CD4-positive, alpha-beta memory T cell (primary cell): Measurements from ENCODE around the gene NPLOC4. TPM values are rescaled to one million over a fixed set of nuclear protein-coding genes. Genes with fewer than 3 reads are reported as not detected.

Source experiments
- CTCF ChIA-PET: fragments of 350-600 bp; sonication (Branson Sonifier 250); formaldehyde crosslinking; loops from one replicate; lab custom pipeline; 2021; ENCODE audit warnings: inconsistent platforms; ENCODE audit not compliant: partially characterized antibody; lab: Charles Lee
- POLR2A ChIA-PET: fragments of 350-600 bp; sonication (Branson Sonifier 250); formaldehyde crosslinking; loops from one replicate; lab custom pipeline; 2021; ENCODE audit not compliant: partially characterized antibody; lab: Charles Lee
- DNase-seq, 5 donors: peaks; one replicate each; pipeline versions ENCODE4 v3.0.0 to v3.0.0-alpha.2; 2020 to 2022; ENCODE audit warnings: mixed read lengths in 1 of 5
- H3K27ac ChIP-seq: one replicate; pipeline ENCODE4 v1.7.0; 2013; ENCODE audit warnings: low read depth, low read length
- H3K27me3 ChIP-seq: 2 replicates; pipeline ENCODE4 v1.7.0; 2013; ENCODE audit warnings: mild to moderate bottlenecking, low read length, moderate library complexity; ENCODE audit not compliant: insufficient read depth
- H3K36me3 ChIP-seq: 2 replicates; pipeline ENCODE4 v1.7.0; 2013; ENCODE audit warnings: mild to moderate bottlenecking, low read length, moderate library complexity; ENCODE audit not compliant: insufficient read depth
- H3K4me1 ChIP-seq: 2 replicates; pipeline ENCODE4 v1.7.0; 2013; ENCODE audit warnings: mild to moderate bottlenecking, low read length, moderate library complexity; ENCODE audit not compliant: insufficient read depth
- H3K4me3 ChIP-seq, 2 donors: one replicate each; pipeline ENCODE4 v1.7.0; 2013; ENCODE audit warnings: low read length in 2 of 2, mild to moderate bottlenecking in 1 of 2
- H3K9me3 ChIP-seq, 2 donors: one replicate each; pipeline ENCODE4 v1.7.0; 2013; ENCODE audit warnings: low read length in 2 of 2, control low read depth in 1 of 2; ENCODE audit not compliant: control insufficient read depth in 1 of 2
- H3K27ac Mint-ChIP-seq, 7 donors: one replicate each; pipeline ENCODE4 v1.8.0; 2020 to 2021; ENCODE audit warnings: mixed read lengths in 7 of 7, mild to moderate bottlenecking in 6 of 7, inconsistent platforms in 3 of 7, moderate library complexity in 3 of 7
- H3K27me3 Mint-ChIP-seq, 2 donors: one replicate each; pipeline ENCODE4 v1.8.0; 2020 to 2021; ENCODE audit warnings: mixed read lengths in 2 of 2
- H3K36me3 Mint-ChIP-seq, 2 donors: one replicate each; pipeline ENCODE4 v1.8.0; 2020 to 2021; ENCODE audit warnings: mixed read lengths in 2 of 2, inconsistent platforms in 1 of 2, mild to moderate bottlenecking in 1 of 2
- H3K4me1 Mint-ChIP-seq, 4 donors: one replicate each; pipeline ENCODE4 v1.8.0; 2020 to 2021; ENCODE audit warnings: mixed read lengths in 4 of 4, mild to moderate bottlenecking in 1 of 4
- H3K4me3 Mint-ChIP-seq, 8 donors: one replicate each; pipeline ENCODE4 v1.8.0; 2020 to 2021; ENCODE audit warnings: mixed read lengths in 8 of 8, mild to moderate bottlenecking in 7 of 8, moderate library complexity in 6 of 8, inconsistent platforms in 3 of 8
- H3K9me3 Mint-ChIP-seq, 8 donors: one replicate each; pipeline ENCODE4 v1.8.0; 2020 to 2021; ENCODE audit warnings: mixed read lengths in 8 of 8, mild to moderate bottlenecking in 5 of 8, inconsistent platforms in 3 of 8, moderate library complexity in 1 of 8
- intact Hi-C: fragments of 100-400 bp; cut with micrococcal nuclease; formaldehyde crosslinking; loops from one replicate; pipeline ENCODE4 v1.15.1; 2023
- polyA plus RNA-seq, 2 donors: library from polyadenylated mRNA; unstranded; fragments of 300-500 nt; fragmentation: Illumina TruSeq; gene quantifications; one replicate each; pipeline ENCODE4 v1.2.3, GENCODE V29; 2021
- total RNA-seq, 2 experiments: library from RNA; stranded (reverse); gene quantifications; one replicate each; pipeline ENCODE4 v1.2.3, GENCODE V29; 2021

Gene NPLOC4
- total RNA-seq (100 to 1,000 TPM in 1 of 2 experiments, 10 to 100 TPM in 1; 91.0 to 105 TPM), polyA plus RNA-seq (10 to 100 TPM; 61.1 to 70.6 TPM)

GRCh38 chr17:81636505-81637288 is at the start of gene NPLOC4, which contains the start of gene TSPAN10:
TSS of gene NPLOC4 (minus strand) at chr17:81637112. CDS start at chr17:81636930, 182 bp downstream.
TSS of gene TSPAN10 (plus strand) at chr17:81637196. CDS start at chr17:81642413, 5,217 bp downstream.
- H3K27ac ChIP-seq: peak within 1 kb of the TSS; percentile 65
- H3K9me3 ChIP-seq: no peaks in the 10 kb centered on the region
- H3K36me3 ChIP-seq: no peaks in the 10 kb centered on the region
- H3K4me1 ChIP-seq: peaks cover 34% of the 10 kb centered on the region
- CTCF ChIA-PET: no interaction called here
- peaks cover 0 to 3% of the 10 kb centered on the region in 2 donors for H3K36me3 Mint-ChIP-seq
- peaks cover 9 to 26% (median 17%) of the 10 kb centered on the region in 4 donors for H3K4me1 Mint-ChIP-seq
- intact Hi-C loops: loop anchor here (1.0 kb wide), 2 partner anchors 30 to 47 kb away; partner anchors contain the start of genes ARL16, CCDC137 and OXLD1
- no peaks in the 10 kb centered on the region for H3K27me3 Mint-ChIP-seq
- peak; percentile 64 to 83 (median 79) for DNase-seq
- H3K4me3 Mint-ChIP-seq: peak within 1 kb of the TSS; percentile 92 to 97 (median 95)
- H3K27me3 ChIP-seq: no peaks in the 10 kb centered on the region
- POLR2A ChIA-PET: interaction anchor here (1.4 to 1.6 kb wide), 2 partner anchors 26 to 29 kb away, joined by 10 to 11 read pairs; partner anchors contain the start of genes CCDC137 and OXLD1
- no peaks in the 10 kb centered on the region for H3K9me3 Mint-ChIP-seq
- H3K27ac Mint-ChIP-seq: peak within 1 kb of the TSS; percentile 85 to 97 (median 95)
- H3K4me3 ChIP-seq: peak within 1 kb of the TSS; percentile 68 to 76

- Histone ChIP-seq H3K27ac (no peak overlapping the region), H3K27me3 (no peaks in the 10 kb centered on the region), H3K4me1 (peaks cover 31% of the 10 kb centered on the region), H3K4me3 (no peak overlapping the region), H3K9me3 (no peaks in the 10 kb centered on the region), H3K36me3 (peaks cover 55% of the 10 kb centered on the region)
- intact Hi-C loops: no loop called here
- Mint-ChIP-seq H3K4me3 (peak overlapping the region in 1 of 8 donors; percentile 42), H3K36me3 (peaks cover 14 to 52% of the 10 kb centered on the region in 2 donors), H3K9me3 (peaks cover 0 to 3% (median 0%) of the 10 kb centered on the region in 8 donors), H3K27ac (peak overlapping the region in 3 of 7 donors; percentile 22 to 74 (median 30)), H3K27me3 (no peaks in the 10 kb centered on the region), H3K4me1 (peaks cover 20 to 56% (median 27%) of the 10 kb centered on the region in 4 donors)
- ChIA-PET POLR2A (no interaction called here), CTCF (no interaction called here)
- DNase-seq: no peak
Measured at GRCh38 chr17:81686614-81687013, 49.7 kb upstream of the NPLOC4 start.

- POLR2A ChIA-PET: interaction anchor here (1.0 to 4.0 kb wide), 8 partner anchors 10 to 176 kb away, joined by 3 to 67 read pairs (median 4); partner anchors contain the start of genes CCDC137, MRPL12, OXLD1 and P4HB
- no peaks in the 10 kb centered on the region for H3K27me3 Mint-ChIP-seq
- peaks cover 0 to 3% (median 0%) of the 10 kb centered on the region in 8 donors for H3K9me3 Mint-ChIP-seq
- peak overlapping the region; percentile 80 to 93 for H3K4me3 ChIP-seq
- peak overlapping the region; percentile 83 to 94 (median 84) for H3K4me3 Mint-ChIP-seq
- peak overlapping the region; percentile 83 for H3K27ac ChIP-seq
- H3K27ac Mint-ChIP-seq: peak overlapping the region in 6 of 7 donors; percentile 78 to 93 (median 85)
- DNase-seq: peak in 1 of 5 donors; percentile 53
- CTCF ChIA-PET: interaction anchor here (1.3 kb wide), 1 partner anchor 10 kb away, joined by 5 read pairs; no protein-coding TSS in a partner anchor
- intact Hi-C loops: no loop called here
- H3K27me3 ChIP-seq: no peaks in the 10 kb centered on the region
- no peaks in the 10 kb centered on the region for H3K9me3 ChIP-seq
- peaks cover 14 to 49% of the 10 kb centered on the region in 2 donors for H3K36me3 Mint-ChIP-seq
- peaks cover 31% of the 10 kb centered on the region for H3K4me1 ChIP-seq
- peaks cover 41% of the 10 kb centered on the region for H3K36me3 ChIP-seq
- peaks cover 20 to 59% (median 27%) of the 10 kb centered on the region in 4 donors for H3K4me1 Mint-ChIP-seq
Measured at GRCh38 chr17:81685108-81685507, 48.2 kb upstream of the NPLOC4 start.

GRCh38 chr17:81684442-81684911 is 47.6 kb upstream of the NPLOC4 start:
- H3K4me1 ChIP-seq: peaks cover 31% of the 10 kb centered on the region
- peaks cover 35% of the 10 kb centered on the region for H3K36me3 ChIP-seq
- Mint-ChIP-seq H3K27me3 (no peaks in the 10 kb centered on the region), H3K36me3 (peaks cover 14 to 45% of the 10 kb centered on the region in 2 donors), H3K4me3 (peak overlapping the region; percentile 83 to 94 (median 84)), H3K9me3 (peaks cover 0 to 3% (median 0%) of the 10 kb centered on the region in 8 donors), H3K27ac (peak overlapping the region; percentile 72 to 93 (median 83)), H3K4me1 (peaks cover 20 to 59% (median 27%) of the 10 kb centered on the region in 4 donors)
- DNase-seq: peak in 1 of 5 donors; percentile 39
- intact Hi-C loops: loop anchor here (5.0 kb wide), 2 partner anchors 172 to 413 kb away; partner anchors contain the start of genes ACTG1 and FASN
- peak overlapping the region; percentile 80 to 93 for H3K4me3 ChIP-seq
- H3K27me3 ChIP-seq: no peaks in the 10 kb centered on the region
- POLR2A ChIA-PET: interaction anchor here (1.0 to 4.0 kb wide), 18 partner anchors 11 to 1230 kb away, joined by 3 to 67 read pairs (median 5); partner anchors contain the start of genes CCDC137, FAAP100, MRPL12 and OXLD1
- H3K9me3 ChIP-seq: no peaks in the 10 kb centered on the region
- H3K27ac ChIP-seq: peak overlapping the region; percentile 83
- CTCF ChIA-PET: no interaction called here

- ChIA-PET POLR2A (interaction anchor here (0.7 to 4.0 kb wide), 26 partner anchors 9 to 1229 kb away, joined by 3 to 67 read pairs (median 4); partner anchors contain the start of genes CCDC137, FAAP100, MCRIP1 and MRPL12), CTCF (interaction anchor here (0.6 to 2.2 kb wide), 5 partner anchors 9 to 172 kb away, joined by 4 to 6 read pairs (median 4); no protein-coding TSS in a partner anchor)
- Histone ChIP-seq H3K27ac (peak within 1 kb of the TSS; percentile 83), H3K27me3 (no peaks in the 10 kb centered on the region), H3K9me3 (no peaks in the 10 kb centered on the region), H3K36me3 (peaks cover 29% of the 10 kb centered on the region), H3K4me1 (peaks cover 31% of the 10 kb centered on the region), H3K4me3 (peak within 1 kb of the TSS; percentile 80 to 93)
- peaks cover 0 to 3% (median 0%) of the 10 kb centered on the region in 8 donors for H3K9me3 Mint-ChIP-seq
- no peaks in the 10 kb centered on the region for H3K27me3 Mint-ChIP-seq
- DNase-seq: peak; percentile 97 to 98 (median 98)
- H3K4me3 Mint-ChIP-seq: peak within 1 kb of the TSS; percentile 94 to 99 (median 97)
- H3K36me3 Mint-ChIP-seq: peaks cover 11 to 38% of the 10 kb centered on the region in 2 donors
- peak within 1 kb of the TSS; percentile 84 to 99 (median 96) for H3K27ac Mint-ChIP-seq
- peaks cover 20 to 55% (median 27%) of the 10 kb centered on the region in 4 donors for H3K4me1 Mint-ChIP-seq
- intact Hi-C loops: loop anchor here (1.0 to 5.0 kb wide), 5 partner anchors 18 to 413 kb away; partner anchors contain the start of genes ACTG1, CCDC137, FASN and MRPL12
Measured at GRCh38 chr17:81683584-81684441, 46.9 kb upstream of the NPLOC4 start, which contains the start of the genes ARL16 and HGS. TSS of gene ARL16 (minus strand) at chr17:81683797. CDS start at chr17:81683753, 44 bp downstream. TSS of gene HGS (plus strand) at chr17:81684011. CDS start at chr17:81684067, 56 bp downstream.

GRCh38 chr17:81683208-81683583 is 46.3 kb upstream of the NPLOC4 start:
- intact Hi-C loops: loop anchor here (1.0 to 5.0 kb wide), 5 partner anchors 17 to 414 kb away; partner anchors contain the start of genes ACTG1, CCDC137, FASN and MRPL12
- H3K4me1 Mint-ChIP-seq: peaks cover 20 to 52% (median 27%) of the 10 kb centered on the region in 4 donors
- POLR2A ChIA-PET: interaction anchor here (0.7 to 4.0 kb wide), 22 partner anchors 8 to 1229 kb away, joined by 3 to 67 read pairs (median 5); partner anchors contain the start of genes CCDC137, FAAP100, MCRIP1 and MRPL12

More at GRCh38 chr17:81683208-81683583, 46.3 kb upstream of the NPLOC4 start:
- Histone ChIP-seq H3K9me3 (no peaks in the 10 kb centered on the region), H3K36me3 (peaks cover 23% of the 10 kb centered on the region), H3K27ac (peak overlapping the region; percentile 83), H3K4me1 (peaks cover 31% of the 10 kb centered on the region), H3K4me3 (peak overlapping the region; percentile 18 to 93), H3K27me3 (no peaks in the 10 kb centered on the region)
- H3K9me3 Mint-ChIP-seq: peaks cover 0 to 3% (median 0%) of the 10 kb centered on the region in 8 donors
- peak overlapping the region; percentile 94 to 99 (median 97) for H3K4me3 Mint-ChIP-seq
- peak overlapping the region; percentile 63 to 97 (median 79) for H3K27ac Mint-ChIP-seq
- H3K27me3 Mint-ChIP-seq: no peaks in the 10 kb centered on the region
- CTCF ChIA-PET: interaction anchor here (0.6 to 2.2 kb wide), 5 partner anchors 8 to 173 kb away, joined by 4 to 6 read pairs (median 4); no protein-coding TSS in a partner anchor
- DNase-seq: no peak
- H3K36me3 Mint-ChIP-seq: peaks cover 8 to 33% of the 10 kb centered on the region in 2 donors
